Suprapubic skin (tissue), 4 donors: ENCODE measurements around the gene SPAG7. TPM values are rescaled to one million over a fixed set of nuclear protein-coding genes. Genes with fewer than 3 reads are reported as not detected.

Experiments
- DNase-seq, 2 donors: peaks; one replicate each; pipeline ENCODE4 v3.0.0-alpha.2; 2019; ENCODE audit warnings: low spot score in 2 of 2
- H3K27ac ChIP-seq: fragments of 200-600 bp; sonication (generic); one replicate; pipeline ENCODE4 v1.5.1; 2019
- H3K27me3 ChIP-seq: fragments of 200-600 bp; sonication (generic); one replicate; pipeline ENCODE4 v1.5.1; 2019
- H3K36me3 ChIP-seq: fragments of 200-600 bp; sonication (generic); one replicate; pipeline ENCODE4 v1.5.1; 2019
- H3K4me1 ChIP-seq: fragments of 200-600 bp; sonication (generic); one replicate; pipeline ENCODE4 v1.5.1; 2019
- H3K4me3 ChIP-seq: fragments of 200-600 bp; sonication (generic); one replicate; pipeline ENCODE4 v1.5.1; 2019; ENCODE audit warnings: mild to moderate bottlenecking
- H3K9me3 ChIP-seq: fragments of 200-600 bp; sonication (generic); one replicate; pipeline ENCODE4 v1.5.1; 2019
- CTCF ChIP-seq, 2 donors: fragments of 200-600 bp in 1 of 2; fragments of 450-650 bp in 1 of 2; sonication (generic) in 1 of 2; IDR thresholded peaks; one replicate each; pipeline ENCODE4 v1.5.1; 2016 to 2019; ENCODE audit warnings: antibody characterized with exemption in 2 of 2, mild to moderate bottlenecking in 1 of 2, moderate library complexity in 1 of 2
- EP300 ChIP-seq: sonication (generic); formaldehyde crosslinking; IDR thresholded peaks from one replicate; pipeline ENCODE4 v1.6.1; 2017; ENCODE audit warnings: antibody characterized with exemption
- POLR2A ChIP-seq, 2 donors: fragments of 450-650 bp; IDR thresholded peaks; one replicate each; pipeline ENCODE4 v1.6.1; 2017; ENCODE audit warnings: antibody characterized with exemption in 2 of 2, mild to moderate bottlenecking in 2 of 2, moderate library complexity in 2 of 2
- POLR2AphosphoS5 ChIP-seq, 3 donors: sonication (generic); formaldehyde crosslinking; IDR thresholded peaks; one replicate each; pipeline ENCODE4 v1.6.1; 2017; ENCODE audit warnings: antibody characterized with exemption in 3 of 3
- WGBS: methylation state at CpG from one replicate; pipeline ENCODE4 v1.1.5; 2018; 5-methylcytosine and 5-hydroxymethylcytosine counted together
- total RNA-seq, 4 donors: library from RNA; depleted of rRNA; stranded (reverse); fragments of >200 nt; gene quantifications; one replicate each; pipeline ENCODE4 v1.1.0, GENCODE V29; 2016

Gene SPAG7
- total RNA-seq, 4 donors from 2014 or later: 30.5 to 52.7 (median 47.1) TPM

GRCh38 chr17:4997302-4998026 lies 29.8 kb upstream of the SPAG7 start, which contains the start of the genes INCA1 and KIF1C:
TSS of gene INCA1 (minus strand) at chr17:4997522. CDS start at chr17:4994437, 3,085 bp downstream.
TSS of gene KIF1C (plus strand) at chr17:4997950. CDS start at chr17:5000247, 2,297 bp downstream.
- Histone ChIP-seq H3K4me1 (peaks cover 30% of the 10 kb centered on the region), H3K4me3 (peak within 1 kb of the TSS; percentile 96)

GRCh38 chr17:4994081-4994595 lies 26.5 kb upstream of the SPAG7 start:
- Histone ChIP-seq H3K27me3 (no peaks in the 10 kb centered on the region), H3K4me1 (peaks cover 18% of the 10 kb centered on the region), H3K4me3 (no peak overlapping the region), H3K27ac (no peak overlapping the region), H3K9me3 (no peaks in the 10 kb centered on the region), H3K36me3 (no peaks in the 10 kb centered on the region)
- TF ChIP-seq POLR2A (IDR thresholded peaks at IDR 0.05) (no peak), CTCF (IDR thresholded peaks at IDR 0.05) (no peak), POLR2AphosphoS5 (IDR thresholded peaks at IDR 0.05) (no peak), EP300 (no peak)
- no peak for DNase-seq
- WGBS: 86% methylated on average over 6 of the region's 6 CpGs

More at GRCh38 chr17:4997302-4998026, 29.8 kb upstream of the SPAG7 start, which contains the start of the genes INCA1 and KIF1C:
- Histone ChIP-seq H3K36me3 (peaks cover 16% of the 10 kb centered on the region), H3K9me3 (no peaks in the 10 kb centered on the region), H3K27ac (peak within 1 kb of the TSS; percentile 87), H3K27me3 (no peaks in the 10 kb centered on the region)
- TF ChIP-seq EP300: no peak
- peak in 1 of 3 donors; percentile 11 for TF ChIP-seq POLR2AphosphoS5 (IDR thresholded peaks at IDR 0.05)
- TF ChIP-seq CTCF (IDR thresholded peaks at IDR 0.05): peak in 1 of 2 donors; percentile 10
- no peak for TF ChIP-seq POLR2A (IDR thresholded peaks at IDR 0.05)
- DNase-seq: peak; percentile 94 to 96
- under 1% methylated on average over 34 of the region's 93 CpGs for WGBS

- TF ChIP-seq CTCF (IDR thresholded peaks at IDR 0.05) (no peak), POLR2AphosphoS5 (IDR thresholded peaks at IDR 0.05) (no peak), POLR2A (IDR thresholded peaks at IDR 0.05) (no peak), EP300 (no peak)
- Histone ChIP-seq H3K4me3 (peak overlapping the region; percentile 84), H3K27me3 (no peaks in the 10 kb centered on the region), H3K9me3 (no peaks in the 10 kb centered on the region), H3K36me3 (peaks cover 10% of the 10 kb centered on the region), H3K4me1 (peaks cover 27% of the 10 kb centered on the region), H3K27ac (peak overlapping the region; percentile 89)
- no peak for DNase-seq
- 3% methylated on average over 14 of the region's 30 CpGs for WGBS
Measured at GRCh38 chr17:4987767-4988567, 20.4 kb upstream of the SPAG7 start.

GRCh38 chr17:4986951-4987766 lies 19.5 kb upstream of the SPAG7 start, which contains the start of gene CAMTA2:
TSS of gene CAMTA2 (minus strand) at chr17:4987675. CDS start at chr17:4986222, 1,453 bp downstream.
- TF ChIP-seq CTCF (IDR thresholded peaks at IDR 0.05): peak in 1 of 2 donors; percentile 65
- peak in 1 of 2 donors; percentile 70 for TF ChIP-seq POLR2A (IDR thresholded peaks at IDR 0.05)
- no peak for TF ChIP-seq EP300
- TF ChIP-seq POLR2AphosphoS5 (IDR thresholded peaks at IDR 0.05): no peak
- H3K27ac ChIP-seq: peak within 1 kb of the TSS; percentile 89

More at GRCh38 chr17:4986951-4987766, 19.5 kb upstream of the SPAG7 start, which contains the start of gene CAMTA2:
- Histone ChIP-seq H3K4me1 (peaks cover 27% of the 10 kb centered on the region), H3K4me3 (peak within 1 kb of the TSS; percentile 84), H3K27me3 (no peaks in the 10 kb centered on the region), H3K9me3 (no peaks in the 10 kb centered on the region), H3K36me3 (peaks cover 18% of the 10 kb centered on the region)
- 7% methylated on average over 10 of the region's 78 CpGs for WGBS
- DNase-seq: peak; percentile 94 to 96
